ENCODE results near the gene UTS2B.
A peak's percentile ranks its signal among the peaks of the same experiment; 100 is the strongest.

UTS2B gene, protein sequence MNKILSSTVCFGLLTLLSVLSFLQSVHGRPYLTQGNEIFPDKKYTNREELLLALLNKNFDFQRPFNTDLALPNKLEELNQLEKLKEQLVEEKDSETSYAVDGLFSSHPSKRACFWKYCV

DNA sequence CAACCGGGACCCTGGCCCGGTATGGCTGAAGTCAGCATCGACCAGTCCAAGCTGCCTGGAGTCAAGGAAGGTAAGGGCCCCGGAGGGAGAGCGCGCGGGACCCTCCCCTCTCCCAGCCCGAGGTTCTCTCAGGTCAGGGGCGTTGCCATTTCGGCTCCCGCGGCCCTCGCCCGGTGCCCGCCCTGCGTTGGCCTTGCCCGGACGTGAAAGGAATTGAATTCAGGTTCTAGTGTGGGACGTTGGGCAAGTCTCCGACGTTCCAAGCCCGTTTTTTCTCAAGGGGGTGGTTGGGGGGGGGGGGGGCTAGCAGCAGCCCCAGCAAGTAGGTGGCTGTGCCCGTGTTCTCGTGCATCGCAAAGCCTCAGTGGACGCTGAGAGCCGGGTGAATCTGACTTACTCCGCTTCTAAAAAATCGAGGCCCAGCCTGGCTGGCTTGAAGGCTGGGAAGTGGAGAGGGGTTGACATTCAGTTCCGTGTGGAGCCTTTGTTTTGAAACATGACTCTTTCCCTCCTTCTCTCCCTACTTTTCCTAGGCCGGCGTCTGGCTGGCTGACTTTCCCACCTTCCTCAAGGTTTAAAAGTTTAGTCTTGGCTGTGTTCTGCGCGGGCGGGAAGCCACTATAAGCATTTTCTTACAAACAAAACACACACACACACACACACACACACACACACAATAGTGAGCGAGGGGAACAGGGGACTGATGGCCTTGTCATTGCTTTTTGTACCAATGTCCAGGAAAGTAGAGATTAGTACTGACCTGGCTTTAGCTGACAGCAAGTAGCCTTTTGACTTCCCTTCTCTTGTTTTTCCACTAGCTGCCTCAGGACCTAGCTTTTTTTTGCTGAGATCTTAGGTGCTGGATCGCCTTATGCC, at the start of gene UTS2B:
UTS2B (minus strand) TSS at position 873 of the 876 bp plus-strand sequence. CDS start 48,337 bp downstream, outside the sequence.
- TF ChIP-seq, protein P1, sequence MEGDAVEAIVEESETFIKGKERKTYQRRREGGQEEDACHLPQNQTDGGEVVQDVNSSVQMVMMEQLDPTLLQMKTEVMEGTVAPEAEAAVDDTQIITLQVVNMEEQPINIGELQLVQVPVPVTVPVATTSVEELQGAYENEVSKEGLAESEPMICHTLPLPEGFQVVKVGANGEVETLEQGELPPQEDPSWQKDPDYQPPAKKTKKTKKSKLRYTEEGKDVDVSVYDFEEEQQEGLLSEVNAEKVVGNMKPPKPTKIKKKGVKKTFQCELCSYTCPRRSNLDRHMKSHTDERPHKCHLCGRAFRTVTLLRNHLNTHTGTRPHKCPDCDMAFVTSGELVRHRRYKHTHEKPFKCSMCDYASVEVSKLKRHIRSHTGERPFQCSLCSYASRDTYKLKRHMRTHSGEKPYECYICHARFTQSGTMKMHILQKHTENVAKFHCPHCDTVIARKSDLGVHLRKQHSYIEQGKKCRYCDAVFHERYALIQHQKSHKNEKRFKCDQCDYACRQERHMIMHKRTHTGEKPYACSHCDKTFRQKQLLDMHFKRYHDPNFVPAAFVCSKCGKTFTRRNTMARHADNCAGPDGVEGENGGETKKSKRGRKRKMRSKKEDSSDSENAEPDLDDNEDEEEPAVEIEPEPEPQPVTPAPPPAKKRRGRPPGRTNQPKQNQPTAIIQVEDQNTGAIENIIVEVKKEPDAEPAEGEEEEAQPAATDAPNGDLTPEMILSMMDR (IDR thresholded peaks at IDR 0.05; ENCODE audit: low read depth, low read length, missing control alignments) = no peak
- H3K4me3 ChIP-seq (replicated peaks; ENCODE audit: low read depth, low read length) = peak within 1 kb of the TSS; percentile 65
- no peak for DNase-seq (ENCODE audit: extremely low read depth, low read depth)

DNA sequence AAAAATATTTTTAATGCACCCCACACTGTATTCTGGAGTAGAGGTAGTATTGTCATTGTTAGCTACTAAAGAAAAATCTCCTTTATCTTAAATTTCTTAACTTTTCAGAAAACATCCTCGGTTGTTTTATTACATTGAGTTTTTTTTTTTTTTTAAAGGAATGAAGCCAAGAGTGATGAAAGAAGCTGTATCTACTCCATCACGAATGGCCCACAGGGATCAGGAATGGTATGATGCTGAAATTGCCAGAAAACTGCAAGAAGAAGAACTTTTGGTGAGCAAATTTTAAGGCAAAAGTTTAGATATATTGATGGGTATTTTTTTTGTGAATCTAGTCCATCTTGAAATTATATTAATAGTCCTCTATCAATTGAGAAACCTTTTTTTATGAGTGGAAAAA, 49.7 kb upstream of the UTS2B start:
- DNase-seq (ENCODE audit: extremely low read depth, low read depth) = no peak
- no peak overlapping the region for H3K4me3 ChIP-seq (replicated peaks; ENCODE audit: low read depth, low read length)
- TF ChIP-seq, protein P1 (IDR thresholded peaks at IDR 0.05; ENCODE audit: low read depth, low read length, missing control alignments) = no peak

DNA sequence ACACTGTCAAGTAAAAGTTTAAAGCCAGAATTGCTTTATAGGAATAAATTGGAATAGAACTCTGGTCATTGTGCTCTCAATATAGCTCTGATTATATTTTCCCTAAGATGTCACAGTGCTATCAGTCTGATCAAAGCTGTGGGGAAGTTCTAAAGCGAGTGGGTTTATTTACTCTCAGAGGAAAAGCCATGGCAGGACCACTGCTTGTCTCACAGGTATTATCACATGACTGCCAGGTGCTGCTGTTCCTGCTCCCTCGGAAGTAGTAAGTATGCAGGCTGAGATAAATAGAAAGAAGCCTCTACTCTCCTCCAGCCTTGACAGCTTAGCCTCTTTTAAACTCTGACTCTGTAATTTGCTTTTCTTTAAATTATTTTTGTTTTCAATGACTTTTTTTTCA, 49.1 kb upstream of the UTS2B start:
- TF ChIP-seq, protein P1 (IDR thresholded peaks at IDR 0.05; ENCODE audit: low read depth, low read length, missing control alignments) = no peak
- no peak overlapping the region for H3K4me3 ChIP-seq (replicated peaks; ENCODE audit: low read depth, low read length)
- DNase-seq (ENCODE audit: extremely low read depth, low read depth) = no peak

DNA sequence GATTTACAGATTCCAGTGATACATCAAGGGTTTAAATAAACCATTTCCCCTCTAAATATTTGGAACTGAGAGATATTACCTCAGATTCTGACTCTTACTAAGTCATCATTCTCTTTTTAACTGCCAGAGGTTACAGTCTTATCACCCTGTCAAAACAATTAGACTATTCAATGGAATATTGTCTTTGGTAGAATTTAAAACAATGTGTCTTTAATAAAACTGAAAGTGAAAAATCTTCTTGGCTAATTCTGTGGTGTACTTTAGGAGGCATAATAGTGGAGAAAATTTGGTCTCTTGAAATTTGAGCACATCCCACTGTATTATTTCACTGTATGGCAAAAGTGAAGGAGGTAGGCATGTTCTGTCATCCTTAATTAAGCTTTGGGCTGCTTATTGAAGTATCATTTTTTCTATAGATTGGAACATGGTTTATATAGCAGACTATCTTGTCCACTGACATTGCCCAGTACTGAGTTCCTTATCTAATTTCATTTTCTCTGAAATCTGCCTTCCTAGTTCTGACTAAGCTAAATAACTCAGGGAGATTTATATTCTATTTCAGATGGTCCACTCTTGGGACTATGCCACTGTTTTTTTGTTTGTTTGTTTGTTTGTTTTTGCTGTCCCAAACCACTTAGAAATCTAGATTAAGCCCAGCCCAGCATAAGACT, 48.0 kb upstream of the UTS2B start:
- DNase-seq (ENCODE audit: extremely low read depth, low read depth) = no peak
- TF ChIP-seq, protein P1 (IDR thresholded peaks at IDR 0.05; ENCODE audit: low read depth, low read length, missing control alignments) = no peak
- H3K4me3 ChIP-seq (replicated peaks; ENCODE audit: low read depth, low read length) = no peak overlapping the region

DNA sequence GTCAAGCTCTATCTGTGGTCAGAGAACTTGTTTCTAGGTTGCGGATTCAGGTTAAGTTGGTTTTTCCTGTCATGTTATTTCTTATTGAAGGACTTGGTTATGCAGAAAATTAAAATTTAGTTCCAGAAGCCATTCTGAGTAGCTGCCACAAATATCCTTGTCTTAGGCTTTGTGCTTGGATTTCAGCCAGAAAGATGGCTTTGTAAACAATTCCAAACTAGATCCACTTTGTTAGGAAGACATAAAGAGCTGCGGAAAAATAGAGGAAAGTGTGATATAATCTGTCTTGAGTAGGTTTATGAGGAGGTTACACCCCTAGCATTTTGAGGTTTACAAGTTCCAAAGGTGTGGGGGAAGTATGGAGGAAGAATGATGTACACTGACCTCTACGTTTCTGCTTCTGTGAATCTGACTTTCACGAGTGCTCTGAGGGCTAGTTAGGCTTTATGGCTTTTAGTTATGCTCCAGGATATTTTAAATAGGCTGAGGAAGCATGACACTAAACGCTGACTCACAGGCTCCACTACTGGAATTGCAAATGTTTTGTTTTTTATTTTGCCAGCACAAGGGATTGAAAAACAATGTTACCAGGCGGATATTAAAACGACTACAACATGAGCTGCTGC, 46.3 kb upstream of the UTS2B start:
- no peak overlapping the region for H3K4me3 ChIP-seq (replicated peaks; ENCODE audit: low read depth, low read length)
- peak; percentile 66 for DNase-seq (ENCODE audit: extremely low read depth, low read depth)
- TF ChIP-seq, protein P1 (IDR thresholded peaks at IDR 0.05; ENCODE audit: low read depth, low read length, missing control alignments) = no peak

DNA sequence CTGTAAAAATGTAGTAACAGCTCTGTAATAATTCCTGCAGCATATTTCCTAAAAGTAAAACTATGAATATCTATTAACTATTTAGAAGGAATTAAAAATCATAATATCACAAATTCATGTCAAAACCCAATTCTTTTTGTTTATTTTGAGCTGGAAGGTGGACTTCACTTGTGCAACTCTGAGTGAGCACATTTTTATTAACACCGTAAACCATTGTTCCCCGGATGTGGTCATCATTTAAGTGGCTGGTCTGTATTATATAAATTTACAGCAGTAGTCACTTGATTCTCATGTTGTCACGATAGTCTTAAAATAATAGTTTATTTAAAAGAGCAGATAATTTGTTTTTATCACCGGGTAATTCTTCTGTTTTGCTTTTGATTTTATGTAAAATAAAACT, 43.0 kb upstream of the UTS2B start:
- DNase-seq (ENCODE audit: extremely low read depth, low read depth) = no peak
- TF ChIP-seq, protein P1 (IDR thresholded peaks at IDR 0.05; ENCODE audit: low read depth, low read length, missing control alignments) = no peak
- no peak overlapping the region for H3K4me3 ChIP-seq (replicated peaks; ENCODE audit: low read depth, low read length)
